A673 (cell line): ENCODE data around the gene TP53BP2.

ENCODE experiments used
- CTCF ChIP-seq: fragments of 300-800, 200-600 bp; sonication (generic); conservative IDR thresholded peaks from 2 replicates; pipeline ENCODE4 v1.5.1; 2017; ENCODE audit warnings: low read depth, mild to moderate bottlenecking, antibody characterized with exemption, low read length, moderate library complexity, mixed read lengths
- EZH2 ChIP-seq: fragments of 200-600 bp; sonication (generic); IDR thresholded peaks from 2 replicates; pipeline ENCODE4 v1.6.1; 2017; ENCODE audit warnings: borderline replicate concordance, low read depth, mild to moderate bottlenecking, mixed read lengths, antibody characterized with exemption, low read length; ENCODE audit not compliant: poor library complexity, severe bottlenecking

GRCh38 chr1:223815020-223815853 lies 30.5 kb downstream of the TP53BP2 start:
- TF ChIP-seq EZH2 (no peak), CTCF (no peak)
